Nephron progenitor cell (in vitro differentiated cells): ENCODE measurements around the gene RPL19.

Experiments
- DNase-seq: peaks from one replicate; pipeline ENCODE4 v3.0.0; 2021
- H3K27ac Mint-ChIP-seq: 2 replicates; pipeline ENCODE4 v1.8.0; 2021; ENCODE audit warnings: mild to moderate bottlenecking, moderate library complexity, mixed read lengths
- H3K27me3 Mint-ChIP-seq: 2 replicates; pipeline ENCODE4 v1.8.0; 2021; ENCODE audit warnings: mild to moderate bottlenecking, low read depth, mixed read lengths; ENCODE audit not compliant: poor library complexity
- H3K36me3 Mint-ChIP-seq: 2 replicates; pipeline ENCODE4 v1.8.0; 2021; ENCODE audit warnings: low read depth, mixed read lengths
- H3K4me1 Mint-ChIP-seq: 2 replicates; pipeline ENCODE4 v1.8.0; 2021; ENCODE audit warnings: mixed read lengths
- H3K4me3 Mint-ChIP-seq: 2 replicates; pipeline ENCODE4 v1.8.0; 2021; ENCODE audit warnings: mild to moderate bottlenecking, moderate library complexity, mixed read lengths
- H3K9me3 Mint-ChIP-seq: 2 replicates; pipeline ENCODE4 v1.8.0; 2021; ENCODE audit warnings: mild to moderate bottlenecking, moderate library complexity, mixed read lengths
- TF ChIP-seq, protein P1 (sequence below): fragments of 200-600 bp; sonication (generic); IDR thresholded peaks from 2 replicates; pipeline ENCODE4 v1.5.0; 2021; ENCODE audit warnings: antibody characterized with exemption

Gene RPL19

DNA sequence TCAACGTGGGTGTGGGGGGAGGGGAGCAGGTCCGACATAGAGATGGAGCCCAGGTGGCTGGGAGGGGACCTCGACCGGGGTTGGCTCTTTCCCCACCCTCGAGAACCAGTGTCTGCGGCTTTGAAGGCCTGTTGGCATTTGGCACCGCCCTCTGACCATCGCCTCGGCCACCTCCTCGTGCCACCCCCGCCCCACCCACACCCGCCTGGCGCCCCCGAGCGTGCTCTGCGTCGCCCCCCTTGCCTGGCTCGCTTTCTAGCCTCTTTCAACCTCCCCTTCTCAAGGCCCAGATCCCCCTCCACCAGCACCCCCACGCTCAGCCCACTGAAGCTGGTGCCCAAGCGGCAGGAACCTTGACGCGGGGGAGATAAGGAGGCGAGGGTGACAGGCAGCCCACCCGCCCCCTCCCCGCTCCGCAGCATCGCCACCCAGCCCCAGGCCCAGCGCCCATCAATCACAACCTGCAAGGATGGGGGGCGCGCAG is 3.2 kb upstream of the RPL19 start:
- H3K4me3 Mint-ChIP-seq: peak overlapping the region; percentile 81
- TF ChIP-seq, protein P1, sequence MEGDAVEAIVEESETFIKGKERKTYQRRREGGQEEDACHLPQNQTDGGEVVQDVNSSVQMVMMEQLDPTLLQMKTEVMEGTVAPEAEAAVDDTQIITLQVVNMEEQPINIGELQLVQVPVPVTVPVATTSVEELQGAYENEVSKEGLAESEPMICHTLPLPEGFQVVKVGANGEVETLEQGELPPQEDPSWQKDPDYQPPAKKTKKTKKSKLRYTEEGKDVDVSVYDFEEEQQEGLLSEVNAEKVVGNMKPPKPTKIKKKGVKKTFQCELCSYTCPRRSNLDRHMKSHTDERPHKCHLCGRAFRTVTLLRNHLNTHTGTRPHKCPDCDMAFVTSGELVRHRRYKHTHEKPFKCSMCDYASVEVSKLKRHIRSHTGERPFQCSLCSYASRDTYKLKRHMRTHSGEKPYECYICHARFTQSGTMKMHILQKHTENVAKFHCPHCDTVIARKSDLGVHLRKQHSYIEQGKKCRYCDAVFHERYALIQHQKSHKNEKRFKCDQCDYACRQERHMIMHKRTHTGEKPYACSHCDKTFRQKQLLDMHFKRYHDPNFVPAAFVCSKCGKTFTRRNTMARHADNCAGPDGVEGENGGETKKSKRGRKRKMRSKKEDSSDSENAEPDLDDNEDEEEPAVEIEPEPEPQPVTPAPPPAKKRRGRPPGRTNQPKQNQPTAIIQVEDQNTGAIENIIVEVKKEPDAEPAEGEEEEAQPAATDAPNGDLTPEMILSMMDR: no peak
- peaks cover 4% of the 10 kb centered on the region for H3K27me3 Mint-ChIP-seq
- peaks cover 82% of the 10 kb centered on the region for H3K4me1 Mint-ChIP-seq
- peaks cover 22% of the 10 kb centered on the region for H3K36me3 Mint-ChIP-seq
- no peak for DNase-seq
- no peak overlapping the region for H3K27ac Mint-ChIP-seq
- H3K9me3 Mint-ChIP-seq: no peaks in the 10 kb centered on the region

DNA sequence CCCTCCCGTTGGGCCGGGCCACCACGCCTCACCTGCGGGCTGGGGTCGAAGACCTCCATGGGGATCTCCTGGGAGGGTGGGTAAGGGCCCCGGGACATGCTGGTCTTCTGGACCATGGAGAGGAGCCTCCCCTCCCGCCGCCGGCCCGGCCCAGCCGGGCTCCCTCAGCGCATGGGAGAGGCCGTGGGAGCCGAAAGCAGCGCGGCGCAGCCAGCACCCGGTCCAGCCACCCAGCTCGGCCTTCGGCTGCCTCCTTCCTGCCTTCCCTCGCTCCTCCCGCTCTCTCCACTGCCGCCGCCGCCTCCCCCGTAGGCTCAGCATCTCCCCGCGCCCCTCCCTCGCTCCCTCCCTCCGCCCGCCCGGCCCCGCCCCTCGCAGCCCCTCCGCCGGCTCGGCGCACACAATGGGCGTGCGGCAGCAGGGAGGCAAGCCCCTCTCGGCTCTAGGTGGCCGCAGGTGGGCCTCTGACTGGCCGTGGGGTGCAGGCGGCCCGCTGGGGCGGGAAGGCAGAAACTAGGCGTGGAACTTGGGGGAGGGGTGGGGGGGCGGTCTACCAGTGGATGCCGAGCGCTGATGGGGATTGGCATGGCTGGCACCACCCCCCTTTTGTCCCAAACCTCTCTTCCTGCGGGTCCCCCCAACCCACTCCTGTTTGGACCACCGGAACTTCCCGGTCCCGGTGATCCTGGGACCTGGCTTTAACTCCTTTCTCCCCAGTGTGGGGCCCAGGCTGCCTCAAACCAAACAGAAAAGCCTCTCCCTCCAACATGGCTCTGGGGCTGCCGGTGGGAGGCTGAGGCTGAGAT is 2.5 kb upstream of the RPL19 start, which contains the start of gene CACNB1:
TSS of gene CACNB1 (minus strand) at position 290 of the 806 bp plus-strand sequence. CDS start at position 116, 174 bp downstream.
- Mint-ChIP-seq H3K4me3 (peak within 1 kb of the TSS; percentile 81), H3K27ac (peak within 1 kb of the TSS; percentile 54), H3K4me1 (peaks cover 82% of the 10 kb centered on the region), H3K36me3 (peaks cover 25% of the 10 kb centered on the region), H3K27me3 (peaks cover 4% of the 10 kb centered on the region), H3K9me3 (no peaks in the 10 kb centered on the region)
- DNase-seq: peak; percentile 91
- TF ChIP-seq, protein P1: no peak

GRCh38 chr17:39198186-39198566 is 1.9 kb upstream of the RPL19 start:
- Mint-ChIP-seq H3K9me3 (no peaks in the 10 kb centered on the region), H3K27me3 (peaks cover 4% of the 10 kb centered on the region), H3K27ac (no peak overlapping the region), H3K4me1 (peaks cover 80% of the 10 kb centered on the region), H3K4me3 (peak overlapping the region; percentile 81), H3K36me3 (peaks cover 29% of the 10 kb centered on the region)
- no peak for DNase-seq
- TF ChIP-seq, protein P1: no peak

- H3K27me3 Mint-ChIP-seq: peaks cover 4% of the 10 kb centered on the region
- H3K4me3 Mint-ChIP-seq: peak overlapping the region; percentile 98
- DNase-seq: peak; percentile 79
- TF ChIP-seq, protein P1: no peak
- peaks cover 65% of the 10 kb centered on the region for H3K4me1 Mint-ChIP-seq
- no peaks in the 10 kb centered on the region for H3K9me3 Mint-ChIP-seq
- H3K36me3 Mint-ChIP-seq: peaks cover 37% of the 10 kb centered on the region
- H3K27ac Mint-ChIP-seq: peak overlapping the region; percentile 100
These were observed 338 bp upstream of the RPL19 start for GRCh38 chr17:39199820-39200069.

DNA sequence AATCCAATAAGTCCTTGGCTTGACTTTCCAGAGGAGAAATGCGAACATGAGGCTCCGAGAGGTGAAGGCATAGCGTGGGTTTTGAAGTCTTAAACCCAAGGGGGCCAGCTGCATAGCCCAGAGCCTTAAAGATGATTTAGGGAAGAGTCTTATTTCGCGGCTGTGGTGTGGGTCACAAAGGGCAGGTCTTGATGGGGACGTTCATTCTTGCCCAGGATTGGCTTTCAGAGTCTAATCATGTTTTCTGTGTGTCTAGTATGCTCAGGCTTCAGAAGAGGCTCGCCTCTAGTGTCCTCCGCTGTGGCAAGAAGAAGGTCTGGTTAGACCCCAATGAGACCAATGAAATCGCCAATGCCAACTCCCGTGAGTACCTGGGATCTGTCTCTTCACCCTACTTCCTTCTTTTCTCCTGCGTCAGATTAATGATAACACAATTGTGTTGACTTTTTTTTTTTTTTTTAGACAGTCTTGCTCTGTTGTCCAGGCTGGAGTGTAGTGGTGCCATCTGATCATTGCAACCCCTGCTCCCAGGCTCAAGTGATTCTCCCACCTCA is 951 bp downstream of the RPL19 start:
- no peak for DNase-seq
- peaks cover 4% of the 10 kb centered on the region for H3K27me3 Mint-ChIP-seq
- TF ChIP-seq, protein P1: no peak
- peak overlapping the region; percentile 98 for H3K4me3 Mint-ChIP-seq
- peaks cover 52% of the 10 kb centered on the region for H3K4me1 Mint-ChIP-seq
- H3K9me3 Mint-ChIP-seq: no peaks in the 10 kb centered on the region
- H3K36me3 Mint-ChIP-seq: peaks cover 41% of the 10 kb centered on the region
- H3K27ac Mint-ChIP-seq: peak overlapping the region; percentile 100

- H3K27me3 Mint-ChIP-seq: peaks cover 17% of the 10 kb centered on the region
- no peak overlapping the region for H3K27ac Mint-ChIP-seq
- no peaks in the 10 kb centered on the region for H3K9me3 Mint-ChIP-seq
- no peak for DNase-seq
- TF ChIP-seq, protein P1: no peak
- H3K36me3 Mint-ChIP-seq: peaks cover 41% of the 10 kb centered on the region
- no peak overlapping the region for H3K4me3 Mint-ChIP-seq
- H3K4me1 Mint-ChIP-seq: peaks cover 65% of the 10 kb centered on the region
These were observed 4.2 kb downstream of the RPL19 start for GRCh38 chr17:39204245-39204644.
